ENCODE measurements around the gene TXNDC8.
A peak's percentile ranks its signal among the peaks of the same experiment; 100 is the strongest.

TXNDC8 gene

GRCh38 chr9:110255034-110255462 is 82.6 kb downstream of the TXNDC8 start:
- peak overlapping the region; percentile 88 for H3K27ac ChIP-seq (ENCODE audit: low read length)
- peak overlapping the region; percentile 77 for H2AFZ ChIP-seq (ENCODE audit: low read depth, low read length)
- peaks cover 21% of the 10 kb centered on the region for H3K36me3 ChIP-seq (ENCODE audit: insufficient read depth, low read length)
- H3K4me3 ChIP-seq (ENCODE audit: low read depth in 1 of 2, low read length in 2 of 2): peak overlapping the region; percentile 86 to 98; a peak in 3 of 4 replicates
- no peak for TF ChIP-seq CTCF (IDR thresholded peaks at IDR 0.05; ENCODE audit: borderline replicate concordance, extremely low read depth, low read length, poor library complexity, severe bottlenecking)
- TF ChIP-seq EZH2 (IDR thresholded peaks at IDR 0.05; ENCODE audit: borderline replicate concordance, low read depth, low read length, severe bottlenecking): no peak
- peaks cover 43% of the 10 kb centered on the region for H4K20me1 ChIP-seq (ENCODE audit: insufficient read depth, low read length)
- ATAC-seq (ENCODE audit: insufficient read depth, low read depth) (peak; percentile 32), DNase-seq (peak; percentile 34)
- H3K4me1 ChIP-seq (ENCODE audit: insufficient read depth, low read length): peaks cover 44% of the 10 kb centered on the region
- H3K9ac ChIP-seq (ENCODE audit: low read depth, low read length): peak overlapping the region; percentile 93
- no peaks in the 10 kb centered on the region for H3K27me3 ChIP-seq (ENCODE audit: insufficient read depth, low read length, poor library complexity)
- H3K4me2 ChIP-seq (ENCODE audit: insufficient read depth, low read length): peak overlapping the region; percentile 80
- H3K9me3 ChIP-seq (ENCODE audit: insufficient read depth, low read length, severe bottlenecking): no peaks in the 10 kb centered on the region
- H3K79me2 ChIP-seq (ENCODE audit: insufficient read depth, low read length): peaks cover 64% of the 10 kb centered on the region

- Histone ChIP-seq H3K9ac (ENCODE audit: low read depth, low read length) (peak overlapping the region; percentile 93), H3K4me3 (ENCODE audit: low read depth in 1 of 2, low read length in 2 of 2) (peak overlapping the region; percentile 86 to 98; a peak in 3 of 4 replicates), H3K27ac (ENCODE audit: low read length) (peak overlapping the region; percentile 88; the same call in 1 of the 2 replicates), H3K4me1 (ENCODE audit: insufficient read depth, low read length) (peaks cover 44% of the 10 kb centered on the region), H4K20me1 (ENCODE audit: insufficient read depth, low read length) (peaks cover 49% of the 10 kb centered on the region), H3K4me2 (ENCODE audit: insufficient read depth, low read length) (peak overlapping the region; percentile 80), H2AFZ (ENCODE audit: low read depth, low read length) (no peak overlapping the region), H3K9me3 (ENCODE audit: insufficient read depth, low read length, severe bottlenecking) (no peaks in the 10 kb centered on the region), H3K79me2 (ENCODE audit: insufficient read depth, low read length) (peaks cover 69% of the 10 kb centered on the region), H3K36me3 (ENCODE audit: insufficient read depth, low read length) (peaks cover 27% of the 10 kb centered on the region), H3K27me3 (ENCODE audit: insufficient read depth, low read length, poor library complexity) (no peaks in the 10 kb centered on the region)
- DNase-seq (no peak), ATAC-seq (ENCODE audit: insufficient read depth, low read depth) (no peak)
- TF ChIP-seq EZH2 (IDR thresholded peaks at IDR 0.05; ENCODE audit: borderline replicate concordance, low read depth, low read length, severe bottlenecking) (no peak), CTCF (IDR thresholded peaks at IDR 0.05; ENCODE audit: borderline replicate concordance, extremely low read depth, low read length, poor library complexity, severe bottlenecking) (no peak)
Measured at GRCh38 chr9:110254500-110254899, 83.2 kb downstream of the TXNDC8 start.
